MV-4-11 (cell line): ENCODE data around the gene HSP90AA1.
"Not testable (repeated sequence)": the region's sequence is repeated elsewhere in the genome, so short reads cannot be mapped to it uniquely, and the experiment has no call there.

Experiments used
- DNase-seq: peaks from one replicate; lab custom pipeline; 2025; lab: John Stamatoyannopoulos, UW

Gene HSP90AA1

GRCh38 chr14:102086972-102087761 is at the start of gene HSP90AA1:
TSS of gene HSP90AA1 (minus strand) at chr14:102087044. CDS start at chr14:102086378, 666 bp downstream.
- peak; percentile 87 for DNase-seq

- not testable (repeated sequence) for DNase-seq
These were observed 48.6 kb upstream of the HSP90AA1 start for GRCh38 chr14:102135456-102135855.

- DNase-seq = not testable (repeated sequence)
These were observed 47.9 kb upstream of the HSP90AA1 start for GRCh38 chr14:102134719-102135118.

GRCh38 chr14:102134021-102134420 is 47.2 kb upstream of the HSP90AA1 start:
- not testable (repeated sequence) for DNase-seq

GRCh38 chr14:102131741-102132140 is 44.9 kb upstream of the HSP90AA1 start:
- DNase-seq = no peak

- DNase-seq = no peak
These were observed 40.1 kb upstream of the HSP90AA1 start for GRCh38 chr14:102126807-102127455.

GRCh38 chr14:102125546-102125945 is 38.7 kb upstream of the HSP90AA1 start:
- DNase-seq = no peak

GRCh38 chr14:102124419-102124818 is 37.6 kb upstream of the HSP90AA1 start:
- DNase-seq = no peak

- no peak for DNase-seq
These were observed 34.7 kb upstream of the HSP90AA1 start for GRCh38 chr14:102121567-102121966.

GRCh38 chr14:102120888-102121287 is 34.0 kb upstream of the HSP90AA1 start:
- DNase-seq = no peak

GRCh38 chr14:102117852-102118251 is 31.0 kb upstream of the HSP90AA1 start:
- DNase-seq = no peak

- DNase-seq = no peak
These were observed 29.7 kb upstream of the HSP90AA1 start for GRCh38 chr14:102116361-102117180.

GRCh38 chr14:102111101-102111500 is 24.3 kb upstream of the HSP90AA1 start:
- no peak for DNase-seq

- not testable (repeated sequence) for DNase-seq
These were observed 22.5 kb upstream of the HSP90AA1 start for GRCh38 chr14:102109332-102109731.

GRCh38 chr14:102105369-102105768 is 18.5 kb upstream of the HSP90AA1 start:
- DNase-seq = no peak

- DNase-seq = peak; percentile 50
These were observed 16.3 kb upstream of the HSP90AA1 start for GRCh38 chr14:102103062-102103695.

- no peak for DNase-seq
These were observed 10.7 kb upstream of the HSP90AA1 start for GRCh38 chr14:102097441-102098135.

- DNase-seq = peak; percentile 51
These were observed 9.8 kb upstream of the HSP90AA1 start for GRCh38 chr14:102096569-102097188.

GRCh38 chr14:102095871-102096568 is 9.2 kb upstream of the HSP90AA1 start:
- no peak for DNase-seq

GRCh38 chr14:102095231-102095870 is 8.5 kb upstream of the HSP90AA1 start:
- no peak for DNase-seq
